Measurements from ENCODE around the gene PHKA1.
"Not testable (repeated sequence)": the region's sequence is repeated elsewhere in the genome, so short reads cannot be mapped to it uniquely, and the experiment has no call there.

DNA sequence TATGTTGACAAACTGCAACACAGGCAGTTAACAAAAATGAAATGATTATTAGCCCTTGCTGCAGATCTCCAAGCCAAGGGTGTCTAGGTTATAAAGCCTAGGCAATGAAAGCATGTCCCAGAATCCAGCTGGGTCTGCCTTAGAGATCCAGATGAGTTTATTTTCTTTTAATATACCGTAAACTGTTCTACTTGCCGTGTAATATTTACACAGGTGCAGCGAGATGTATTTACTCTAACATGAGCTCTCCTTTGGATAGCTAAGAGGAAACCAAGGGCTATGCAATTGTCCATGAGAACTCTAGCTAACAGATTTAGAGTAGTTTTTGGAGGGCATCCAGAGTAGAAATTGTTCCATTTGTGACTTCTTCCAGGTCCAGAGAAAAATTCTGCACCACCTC is 34.4 kb upstream of the PHKA1 start:
- not testable (repeated sequence) for TF ChIP-seq SRF (IDR thresholded peaks at IDR 0.05; ENCODE audit: low read depth); CTCF (IDR thresholded peaks at IDR 0.05 in 2 of 3, conservative IDR thresholded peaks at IDR 0.05 in 1 of 3; ENCODE audit: borderline replicate concordance in 1 of 3, insufficient read depth in 1 of 3, low read depth in 2 of 3, low read length in 2 of 3); CEBPB (IDR thresholded peaks at IDR 0.05; ENCODE audit: low read depth); EZH2phosphoT487 (IDR thresholded peaks at IDR 0.05; ENCODE audit: borderline replicate concordance); POLR2AphosphoS5 (IDR thresholded peaks at IDR 0.05; ENCODE audit: low read depth, low read length); EGR1 (IDR thresholded peaks at IDR 0.05; ENCODE audit: low read depth)
- TF ChIP-seq, protein P1, sequence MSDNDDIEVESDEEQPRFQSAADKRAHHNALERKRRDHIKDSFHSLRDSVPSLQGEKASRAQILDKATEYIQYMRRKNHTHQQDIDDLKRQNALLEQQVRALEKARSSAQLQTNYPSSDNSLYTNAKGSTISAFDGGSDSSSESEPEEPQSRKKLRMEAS (IDR thresholded peaks at IDR 0.05): not testable (repeated sequence)
